ENCODE measurements around the gene CNIH3.

The CNIH3 gene

DNA sequence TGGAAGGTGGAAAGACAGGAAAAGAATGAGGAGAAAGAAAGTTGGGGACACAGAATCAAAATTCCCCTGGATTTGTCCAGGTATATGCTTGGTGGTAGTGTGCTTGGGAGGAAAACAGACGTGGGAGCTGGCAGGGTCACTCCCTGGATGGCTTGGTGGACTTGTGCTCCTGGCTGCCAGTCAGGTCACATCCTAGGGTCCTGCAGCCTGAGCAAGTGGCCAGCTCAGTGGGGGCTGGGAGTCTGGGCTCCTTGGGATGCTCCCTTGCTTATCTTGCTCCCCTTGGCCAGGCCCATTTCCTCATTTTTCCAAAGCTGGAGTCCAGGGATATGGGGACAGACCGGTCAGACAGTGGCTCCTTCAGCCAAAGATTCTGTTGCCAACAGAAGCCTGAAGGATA is 144.0 kb downstream of the CNIH3 start:
- TF ChIP-seq, protein P1, sequence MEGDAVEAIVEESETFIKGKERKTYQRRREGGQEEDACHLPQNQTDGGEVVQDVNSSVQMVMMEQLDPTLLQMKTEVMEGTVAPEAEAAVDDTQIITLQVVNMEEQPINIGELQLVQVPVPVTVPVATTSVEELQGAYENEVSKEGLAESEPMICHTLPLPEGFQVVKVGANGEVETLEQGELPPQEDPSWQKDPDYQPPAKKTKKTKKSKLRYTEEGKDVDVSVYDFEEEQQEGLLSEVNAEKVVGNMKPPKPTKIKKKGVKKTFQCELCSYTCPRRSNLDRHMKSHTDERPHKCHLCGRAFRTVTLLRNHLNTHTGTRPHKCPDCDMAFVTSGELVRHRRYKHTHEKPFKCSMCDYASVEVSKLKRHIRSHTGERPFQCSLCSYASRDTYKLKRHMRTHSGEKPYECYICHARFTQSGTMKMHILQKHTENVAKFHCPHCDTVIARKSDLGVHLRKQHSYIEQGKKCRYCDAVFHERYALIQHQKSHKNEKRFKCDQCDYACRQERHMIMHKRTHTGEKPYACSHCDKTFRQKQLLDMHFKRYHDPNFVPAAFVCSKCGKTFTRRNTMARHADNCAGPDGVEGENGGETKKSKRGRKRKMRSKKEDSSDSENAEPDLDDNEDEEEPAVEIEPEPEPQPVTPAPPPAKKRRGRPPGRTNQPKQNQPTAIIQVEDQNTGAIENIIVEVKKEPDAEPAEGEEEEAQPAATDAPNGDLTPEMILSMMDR (IDR thresholded peaks at IDR 0.05; ENCODE audit: low read depth, low read length) = no peak

DNA sequence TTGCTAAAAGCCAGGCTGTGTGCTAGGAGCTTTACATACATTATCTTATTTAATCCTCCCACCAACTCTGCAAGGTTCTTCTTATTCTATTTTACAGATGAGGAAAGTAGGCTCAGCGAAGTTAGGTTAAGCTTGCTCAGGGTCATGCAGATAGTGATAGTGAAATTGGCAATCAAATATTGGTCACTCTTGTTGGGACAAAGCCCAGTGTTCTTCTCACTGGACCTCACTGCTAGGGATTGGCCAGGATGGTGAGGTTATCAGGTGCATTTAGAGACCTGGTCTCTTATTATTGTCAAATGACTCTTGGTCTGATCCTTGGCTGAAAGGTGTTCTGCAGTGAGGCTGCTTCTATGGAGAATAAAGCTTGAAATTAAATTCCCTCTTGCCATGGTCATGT is 145.1 kb downstream of the CNIH3 start:
- no peak for DNase-seq (ENCODE audit: extremely low read depth, low read depth)
- TF ChIP-seq, protein P1 (IDR thresholded peaks at IDR 0.05; ENCODE audit: low read depth, low read length) = no peak

More for the DNA sequence above, 144.0 kb downstream of the CNIH3 start:
- DNase-seq (ENCODE audit: extremely low read depth, low read depth) = no peak

DNA sequence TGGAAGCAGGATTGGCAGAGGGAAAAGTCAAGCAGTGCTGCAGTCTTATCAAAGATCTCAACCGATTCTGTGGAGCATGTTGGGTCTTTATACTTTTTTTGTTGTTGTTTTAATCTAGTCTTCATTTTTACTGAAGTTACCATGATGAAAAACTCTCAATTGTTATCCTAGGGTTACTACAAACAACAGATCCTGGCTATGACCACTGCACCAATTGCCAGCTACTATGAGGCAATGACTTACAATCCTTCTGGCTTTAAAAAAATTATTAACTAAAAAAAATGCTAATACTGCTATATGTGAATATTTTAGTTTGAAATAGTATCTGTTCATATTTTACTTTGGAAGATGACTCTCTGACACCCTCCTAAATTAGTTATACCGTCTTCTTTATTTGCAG is 145.9 kb downstream of the CNIH3 start:
- TF ChIP-seq, protein P1 (IDR thresholded peaks at IDR 0.05; ENCODE audit: low read depth, low read length) = no peak
- no peak for DNase-seq (ENCODE audit: extremely low read depth, low read depth)

DNA sequence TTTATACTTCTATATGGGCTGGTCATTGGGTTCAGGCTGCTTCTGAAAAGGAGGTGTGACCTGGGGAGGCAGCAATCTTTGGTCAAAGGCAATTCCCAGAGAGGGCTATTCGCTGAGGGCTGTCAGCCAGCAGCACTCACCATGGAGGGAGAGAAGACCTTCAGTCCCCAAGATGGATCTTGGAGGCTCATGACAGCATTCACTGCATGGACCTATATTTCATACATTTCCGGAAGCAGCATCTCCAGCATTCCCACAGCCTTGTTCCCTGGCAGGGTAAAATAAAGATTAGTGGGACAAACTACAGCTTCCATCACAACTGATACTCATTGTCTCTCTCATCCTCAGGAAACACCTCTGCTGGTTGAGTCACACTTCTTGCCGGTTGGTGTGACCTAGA is 146.6 kb downstream of the CNIH3 start:
- DNase-seq (ENCODE audit: extremely low read depth, low read depth) = no peak
- TF ChIP-seq, protein P1 (IDR thresholded peaks at IDR 0.05; ENCODE audit: low read depth, low read length) = no peak

DNA sequence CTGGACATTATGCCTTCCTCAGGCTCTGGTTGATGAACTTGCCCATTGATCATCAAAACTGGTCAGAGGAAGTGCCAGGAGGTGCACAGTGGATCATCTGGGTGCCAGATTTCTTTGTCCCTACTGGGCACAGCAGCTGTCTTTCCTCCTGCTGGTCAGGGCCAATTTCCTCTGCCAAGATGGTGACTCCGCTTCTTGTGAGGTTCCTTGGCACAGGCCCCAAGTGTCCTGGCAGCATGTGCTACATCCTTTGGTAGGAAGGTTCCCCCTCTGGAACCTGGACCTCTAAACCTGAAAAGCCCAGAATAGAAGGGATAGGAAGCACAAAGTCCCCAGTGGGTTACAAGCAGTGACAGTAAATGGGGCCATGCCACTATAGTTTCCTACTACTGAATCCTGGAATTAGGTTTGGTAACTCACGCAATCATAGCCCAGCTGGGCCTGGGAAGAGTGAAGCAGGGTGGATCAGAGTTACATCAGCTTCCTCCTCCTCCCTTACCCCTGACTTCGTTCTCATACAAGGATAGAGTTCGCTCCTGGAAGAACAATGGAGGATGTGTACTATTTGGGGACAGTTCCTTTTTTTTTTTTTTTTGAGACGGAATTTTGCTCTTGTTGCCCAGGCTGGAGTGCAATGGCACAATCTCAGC is 147.1 kb downstream of the CNIH3 start:
- DNase-seq (ENCODE audit: extremely low read depth, low read depth) = no peak
- TF ChIP-seq, protein P1 (IDR thresholded peaks at IDR 0.05; ENCODE audit: low read depth, low read length) = no peak

DNA sequence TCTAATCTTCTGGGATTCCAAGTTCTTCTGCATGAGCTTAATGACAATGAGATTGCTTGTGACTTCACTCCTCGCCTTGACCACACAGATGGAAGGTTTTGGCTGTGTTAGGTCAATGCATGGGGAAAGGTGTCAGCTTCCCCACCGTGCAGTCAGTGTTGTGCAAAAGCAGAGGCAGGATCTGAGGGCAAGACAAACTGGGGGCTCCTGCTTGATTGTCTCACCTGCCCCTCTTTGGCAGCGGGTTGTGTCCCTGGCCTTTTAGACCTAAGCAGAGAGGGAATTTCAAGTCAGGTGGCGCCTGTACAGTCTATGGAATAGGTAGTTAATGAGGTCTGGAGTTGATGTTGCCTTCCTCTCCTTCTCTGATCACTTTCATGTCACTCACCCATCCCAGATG is 150.1 kb downstream of the CNIH3 start:
- DNase-seq (ENCODE audit: extremely low read depth, low read depth) = no peak
- TF ChIP-seq, protein P1 (IDR thresholded peaks at IDR 0.05; ENCODE audit: low read depth, low read length) = no peak

DNA sequence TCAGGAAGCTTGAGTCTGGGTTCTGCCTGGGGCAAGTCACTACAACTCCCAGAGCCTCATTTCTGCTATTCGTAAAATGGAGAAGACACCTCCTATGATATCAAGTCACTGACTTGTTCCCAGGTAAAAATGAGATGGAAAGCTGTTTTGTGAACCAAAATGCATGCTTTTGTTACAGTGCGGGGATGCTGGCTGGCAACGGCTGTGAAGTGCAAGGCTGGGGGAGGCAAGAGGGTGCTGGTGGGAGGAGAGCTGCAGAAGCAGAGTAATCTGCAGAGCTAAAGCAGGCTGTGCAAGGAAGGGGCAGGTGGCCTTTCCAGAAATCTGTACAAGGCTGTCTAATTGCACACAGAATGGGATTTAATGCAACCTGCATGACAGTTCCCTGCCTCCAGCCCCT is 150.9 kb downstream of the CNIH3 start:
- no peak for DNase-seq (ENCODE audit: extremely low read depth, low read depth)
- TF ChIP-seq, protein P1 (IDR thresholded peaks at IDR 0.05; ENCODE audit: low read depth, low read length) = no peak
